Measurements from ENCODE around the gene LPGAT1.

- no peak for TF ChIP-seq CTCF (IDR thresholded peaks at IDR 0.05)
- no peak for TF ChIP-seq POLR2A (IDR thresholded peaks at IDR 0.05)
- TF ChIP-seq EP300 (IDR thresholded peaks at IDR 0.05): no peak
Measured at GRCh38 chr1:211843018-211843417, 12.5 kb upstream of the LPGAT1 start.
